GM10266 (cell line): Measurements from ENCODE around the gene BLM.
"Not testable (repeated sequence)": the region's sequence is repeated elsewhere in the genome, so short reads cannot be mapped to it uniquely, and the experiment has no call there.

ENCODE experiments used
- DNase-seq: peaks from one replicate; pipeline ENCODE4 v3.0.0; 2012; ENCODE audit errors: extremely low spot score
- TF ChIP-seq, protein P1 (sequence below): IDR thresholded peaks from 2 replicates; pipeline ENCODE4 v1.5.1; 2012; ENCODE audit warnings: mild to moderate bottlenecking, low read depth; ENCODE audit not compliant: control insufficient read depth, insufficient read depth; ENCODE audit errors: missing control alignments

BLM gene

GRCh38 chr15:90716317-90716975 is 700 bp upstream of the BLM start:
- no peak for DNase-seq
- TF ChIP-seq, protein P1, sequence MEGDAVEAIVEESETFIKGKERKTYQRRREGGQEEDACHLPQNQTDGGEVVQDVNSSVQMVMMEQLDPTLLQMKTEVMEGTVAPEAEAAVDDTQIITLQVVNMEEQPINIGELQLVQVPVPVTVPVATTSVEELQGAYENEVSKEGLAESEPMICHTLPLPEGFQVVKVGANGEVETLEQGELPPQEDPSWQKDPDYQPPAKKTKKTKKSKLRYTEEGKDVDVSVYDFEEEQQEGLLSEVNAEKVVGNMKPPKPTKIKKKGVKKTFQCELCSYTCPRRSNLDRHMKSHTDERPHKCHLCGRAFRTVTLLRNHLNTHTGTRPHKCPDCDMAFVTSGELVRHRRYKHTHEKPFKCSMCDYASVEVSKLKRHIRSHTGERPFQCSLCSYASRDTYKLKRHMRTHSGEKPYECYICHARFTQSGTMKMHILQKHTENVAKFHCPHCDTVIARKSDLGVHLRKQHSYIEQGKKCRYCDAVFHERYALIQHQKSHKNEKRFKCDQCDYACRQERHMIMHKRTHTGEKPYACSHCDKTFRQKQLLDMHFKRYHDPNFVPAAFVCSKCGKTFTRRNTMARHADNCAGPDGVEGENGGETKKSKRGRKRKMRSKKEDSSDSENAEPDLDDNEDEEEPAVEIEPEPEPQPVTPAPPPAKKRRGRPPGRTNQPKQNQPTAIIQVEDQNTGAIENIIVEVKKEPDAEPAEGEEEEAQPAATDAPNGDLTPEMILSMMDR: no peak

GRCh38 chr15:90718232-90718631 is 1.1 kb downstream of the BLM start:
- DNase-seq: no peak
- TF ChIP-seq, protein P1: no peak

GRCh38 chr15:90720131-90720530 is 3.0 kb downstream of the BLM start:
- TF ChIP-seq, protein P1: no peak
- no peak for DNase-seq

- TF ChIP-seq, protein P1: no peak
- no peak for DNase-seq
Measured at GRCh38 chr15:90729261-90729660, 12.1 kb downstream of the BLM start.

GRCh38 chr15:90730290-90730689 is 13.1 kb downstream of the BLM start:
- no peak for DNase-seq
- TF ChIP-seq, protein P1: no peak

DNA sequence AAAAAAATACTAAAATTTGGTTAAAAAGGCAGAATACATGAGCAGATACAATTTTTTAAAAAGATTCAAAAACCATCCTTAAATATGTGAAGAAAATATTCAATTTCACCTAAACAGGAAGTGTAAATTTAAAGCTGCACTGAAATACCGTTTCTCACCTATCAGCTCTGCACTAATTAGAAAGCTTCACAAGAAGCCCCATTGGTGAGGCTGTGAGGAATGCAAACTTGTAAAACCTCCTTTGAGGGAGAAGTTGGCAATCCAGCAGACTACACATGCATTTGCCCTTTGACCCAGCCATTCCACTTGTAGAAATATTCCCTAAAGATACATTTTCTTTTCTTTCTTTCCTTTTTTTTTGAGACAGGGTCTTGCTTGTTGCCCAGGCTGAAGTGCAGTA is 18.8 kb downstream of the BLM start:
- TF ChIP-seq, protein P1: no peak
- DNase-seq: no peak

- not testable (repeated sequence) for DNase-seq
Measured at GRCh38 chr15:90740545-90740944, 23.4 kb downstream of the BLM start.

DNA sequence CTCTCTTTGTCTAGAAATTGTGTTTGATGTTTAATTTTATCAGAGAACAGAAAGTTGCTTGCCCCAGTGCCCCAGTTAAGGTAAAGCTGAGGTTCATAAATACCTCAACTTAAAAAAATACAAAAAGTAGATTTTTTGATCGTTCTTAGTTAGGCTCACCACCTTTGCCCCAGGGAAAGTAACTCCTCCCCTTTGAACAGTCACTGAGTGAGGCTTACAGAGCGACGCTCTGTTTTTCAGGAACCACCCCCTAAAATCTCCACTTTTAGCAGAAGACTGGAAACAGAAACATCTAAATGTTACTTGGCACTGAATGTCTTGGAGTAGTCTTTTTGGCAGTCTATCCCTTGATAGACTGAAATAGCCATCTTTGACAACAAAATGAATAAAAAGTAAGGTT is 24.9 kb downstream of the BLM start:
- TF ChIP-seq, protein P1: no peak
- DNase-seq: no peak
